ENCODE results near the gene SV2A. TPM values are rescaled to one million over a fixed set of nuclear protein-coding genes. Genes with fewer than 3 reads are reported as not detected.
A peak's percentile ranks its signal among the peaks of the same experiment; 100 is the strongest.

SV2A gene
- total RNA-seq, 1 experiment from 2014 or later = 47.1 TPM

DNA sequence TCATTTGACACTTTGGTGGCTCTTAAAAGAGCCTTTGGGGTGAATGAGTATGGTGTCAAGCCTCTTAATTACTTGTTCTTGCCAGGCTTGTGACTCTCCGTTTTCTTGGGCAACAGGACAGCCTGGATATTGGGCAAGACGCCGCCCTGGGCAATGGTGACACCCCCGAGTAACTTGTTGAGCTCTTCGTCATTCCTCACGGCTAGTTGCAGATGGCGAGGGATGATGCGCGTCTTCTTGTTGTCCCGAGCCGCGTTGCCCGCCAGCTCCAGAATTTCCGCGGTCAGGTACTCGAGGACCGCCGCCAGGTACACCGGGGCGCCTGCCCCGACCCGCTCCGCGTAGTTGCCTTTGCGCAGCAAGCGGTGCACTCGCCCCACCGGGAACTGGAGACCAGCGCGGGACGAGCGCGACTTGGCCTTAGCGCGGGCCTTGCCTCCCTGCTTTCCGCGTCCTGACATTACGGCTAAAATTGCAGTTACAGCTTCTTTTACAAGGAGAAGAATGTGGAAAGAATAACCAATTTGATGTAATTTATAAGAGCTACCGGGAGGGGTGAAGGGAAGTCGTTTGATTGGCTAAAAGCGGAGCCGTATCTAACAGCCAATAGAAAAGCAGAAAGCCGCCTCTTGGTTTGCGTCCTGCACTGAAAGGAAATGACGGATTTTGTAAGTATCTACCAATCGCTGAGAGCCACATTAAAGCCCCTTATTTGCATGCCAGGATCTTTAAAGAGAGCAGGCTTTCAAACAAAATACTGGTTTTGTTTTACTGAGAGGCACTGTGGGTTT is 30.0 kb downstream of the SV2A start (continued):
- peak; percentile 82 for TF ChIP-seq AFF4 (CRISPR knock-in tag; IDR thresholded peaks at IDR 0.05; ENCODE audit: borderline replicate concordance)
- TF ChIP-seq, protein P1, sequence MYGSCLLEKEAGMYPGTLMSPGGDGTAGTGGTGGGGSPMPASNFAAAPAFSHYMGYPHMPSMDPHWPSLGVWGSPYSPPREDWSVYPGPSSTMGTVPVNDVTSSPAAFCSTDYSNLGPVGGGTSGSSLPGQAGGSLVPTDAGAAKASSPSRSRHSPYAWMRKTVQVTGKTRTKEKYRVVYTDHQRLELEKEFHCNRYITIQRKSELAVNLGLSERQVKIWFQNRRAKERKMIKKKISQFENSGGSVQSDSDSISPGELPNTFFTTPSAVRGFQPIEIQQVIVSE (CRISPR knock-in tag; IDR thresholded peaks at IDR 0.05; ENCODE audit: borderline replicate concordance) = peak; percentile 83; the same call in 1 of the 2 replicates
- no peak for TF ChIP-seq NR1H2 (CRISPR knock-in tag; IDR thresholded peaks at IDR 0.05)
- TF ChIP-seq CREM (CRISPR knock-in tag; IDR thresholded peaks at IDR 0.05) = 0 out of 2 replicates have a peak, but pooled peaks have one; percentile 54
- TF ChIP-seq, protein P2, sequence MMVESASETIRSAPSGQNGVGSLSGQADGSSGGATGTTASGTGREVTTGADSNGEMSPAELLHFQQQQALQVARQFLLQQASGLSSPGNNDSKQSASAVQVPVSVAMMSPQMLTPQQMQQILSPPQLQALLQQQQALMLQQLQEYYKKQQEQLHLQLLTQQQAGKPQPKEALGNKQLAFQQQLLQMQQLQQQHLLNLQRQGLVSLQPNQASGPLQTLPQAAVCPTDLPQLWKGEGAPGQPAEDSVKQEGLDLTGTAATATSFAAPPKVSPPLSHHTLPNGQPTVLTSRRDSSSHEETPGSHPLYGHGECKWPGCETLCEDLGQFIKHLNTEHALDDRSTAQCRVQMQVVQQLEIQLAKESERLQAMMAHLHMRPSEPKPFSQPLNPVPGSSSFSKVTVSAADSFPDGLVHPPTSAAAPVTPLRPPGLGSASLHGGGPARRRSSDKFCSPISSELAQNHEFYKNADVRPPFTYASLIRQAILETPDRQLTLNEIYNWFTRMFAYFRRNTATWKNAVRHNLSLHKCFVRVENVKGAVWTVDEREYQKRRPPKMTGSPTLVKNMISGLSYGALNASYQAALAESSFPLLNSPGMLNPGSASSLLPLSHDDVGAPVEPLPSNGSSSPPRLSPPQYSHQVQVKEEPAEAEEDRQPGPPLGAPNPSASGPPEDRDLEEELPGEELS (CRISPR knock-in tag; IDR thresholded peaks at IDR 0.05) = 0 out of 2 replicates have a peak, but pooled peaks have one; percentile 67
- TF ChIP-seq, protein P3, sequence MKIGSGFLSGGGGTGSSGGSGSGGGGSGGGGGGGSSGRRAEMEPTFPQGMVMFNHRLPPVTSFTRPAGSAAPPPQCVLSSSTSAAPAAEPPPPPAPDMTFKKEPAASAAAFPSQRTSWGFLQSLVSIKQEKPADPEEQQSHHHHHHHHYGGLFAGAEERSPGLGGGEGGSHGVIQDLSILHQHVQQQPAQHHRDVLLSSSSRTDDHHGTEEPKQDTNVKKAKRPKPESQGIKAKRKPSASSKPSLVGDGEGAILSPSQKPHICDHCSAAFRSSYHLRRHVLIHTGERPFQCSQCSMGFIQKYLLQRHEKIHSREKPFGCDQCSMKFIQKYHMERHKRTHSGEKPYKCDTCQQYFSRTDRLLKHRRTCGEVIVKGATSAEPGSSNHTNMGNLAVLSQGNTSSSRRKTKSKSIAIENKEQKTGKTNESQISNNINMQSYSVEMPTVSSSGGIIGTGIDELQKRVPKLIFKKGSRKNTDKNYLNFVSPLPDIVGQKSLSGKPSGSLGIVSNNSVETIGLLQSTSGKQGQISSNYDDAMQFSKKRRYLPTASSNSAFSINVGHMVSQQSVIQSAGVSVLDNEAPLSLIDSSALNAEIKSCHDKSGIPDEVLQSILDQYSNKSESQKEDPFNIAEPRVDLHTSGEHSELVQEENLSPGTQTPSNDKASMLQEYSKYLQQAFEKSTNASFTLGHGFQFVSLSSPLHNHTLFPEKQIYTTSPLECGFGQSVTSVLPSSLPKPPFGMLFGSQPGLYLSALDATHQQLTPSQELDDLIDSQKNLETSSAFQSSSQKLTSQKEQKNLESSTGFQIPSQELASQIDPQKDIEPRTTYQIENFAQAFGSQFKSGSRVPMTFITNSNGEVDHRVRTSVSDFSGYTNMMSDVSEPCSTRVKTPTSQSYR (CRISPR knock-in tag; IDR thresholded peaks at IDR 0.05) = no peak
- TF ChIP-seq, protein P4, sequence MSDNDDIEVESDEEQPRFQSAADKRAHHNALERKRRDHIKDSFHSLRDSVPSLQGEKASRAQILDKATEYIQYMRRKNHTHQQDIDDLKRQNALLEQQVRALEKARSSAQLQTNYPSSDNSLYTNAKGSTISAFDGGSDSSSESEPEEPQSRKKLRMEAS (CRISPR knock-in tag; IDR thresholded peaks at IDR 0.05) = no peak; the same call in 1 of the 2 replicates
- TF ChIP-seq NFE2L1 (CRISPR knock-in tag; IDR thresholded peaks at IDR 0.05) = no peak
- TF ChIP-seq JAZF1 (CRISPR knock-in tag; IDR thresholded peaks at IDR 0.05) = no peak
- no peak for TF ChIP-seq TEAD4 (CRISPR knock-in tag; IDR thresholded peaks at IDR 0.05)
- TF ChIP-seq, protein P5, sequence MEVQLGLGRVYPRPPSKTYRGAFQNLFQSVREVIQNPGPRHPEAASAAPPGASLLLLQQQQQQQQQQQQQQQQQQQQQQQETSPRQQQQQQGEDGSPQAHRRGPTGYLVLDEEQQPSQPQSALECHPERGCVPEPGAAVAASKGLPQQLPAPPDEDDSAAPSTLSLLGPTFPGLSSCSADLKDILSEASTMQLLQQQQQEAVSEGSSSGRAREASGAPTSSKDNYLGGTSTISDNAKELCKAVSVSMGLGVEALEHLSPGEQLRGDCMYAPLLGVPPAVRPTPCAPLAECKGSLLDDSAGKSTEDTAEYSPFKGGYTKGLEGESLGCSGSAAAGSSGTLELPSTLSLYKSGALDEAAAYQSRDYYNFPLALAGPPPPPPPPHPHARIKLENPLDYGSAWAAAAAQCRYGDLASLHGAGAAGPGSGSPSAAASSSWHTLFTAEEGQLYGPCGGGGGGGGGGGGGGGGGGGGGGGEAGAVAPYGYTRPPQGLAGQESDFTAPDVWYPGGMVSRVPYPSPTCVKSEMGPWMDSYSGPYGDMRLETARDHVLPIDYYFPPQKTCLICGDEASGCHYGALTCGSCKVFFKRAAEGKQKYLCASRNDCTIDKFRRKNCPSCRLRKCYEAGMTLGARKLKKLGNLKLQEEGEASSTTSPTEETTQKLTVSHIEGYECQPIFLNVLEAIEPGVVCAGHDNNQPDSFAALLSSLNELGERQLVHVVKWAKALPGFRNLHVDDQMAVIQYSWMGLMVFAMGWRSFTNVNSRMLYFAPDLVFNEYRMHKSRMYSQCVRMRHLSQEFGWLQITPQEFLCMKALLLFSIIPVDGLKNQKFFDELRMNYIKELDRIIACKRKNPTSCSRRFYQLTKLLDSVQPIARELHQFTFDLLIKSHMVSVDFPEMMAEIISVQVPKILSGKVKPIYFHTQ (CRISPR knock-in tag; IDR thresholded peaks at IDR 0.05) = peak; percentile 87
- TF ChIP-seq MYBL2 (CRISPR knock-in tag; IDR thresholded peaks at IDR 0.05) = 0 out of 2 replicates have a peak, but pooled peaks have one; percentile 18
- TF ChIP-seq ZNF317 (CRISPR knock-in tag; IDR thresholded peaks at IDR 0.05; ENCODE audit: borderline replicate concordance, low read depth) = 0 out of 2 replicates have a peak, but pooled peaks have one; percentile 65
- TF ChIP-seq FOXP1 (CRISPR knock-in tag; IDR thresholded peaks at IDR 0.05; ENCODE audit: borderline replicate concordance) = peak; percentile 63
- peak; percentile 38 for TF ChIP-seq SP1 (CRISPR knock-in tag; conservative IDR thresholded peaks at IDR 0.05)
- TF ChIP-seq NFYB (CRISPR knock-in tag; conservative IDR thresholded peaks at IDR 0.05; ENCODE audit: low read depth) = peak; percentile 73
- TF ChIP-seq SMAD3 (CRISPR knock-in tag; IDR thresholded peaks at IDR 0.05; ENCODE audit: borderline replicate concordance) = no peak
- peak; percentile 89 for TF ChIP-seq EMX1 (CRISPR knock-in tag; IDR thresholded peaks at IDR 0.05)
- peak; percentile 84 for TF ChIP-seq ZNF671 (CRISPR knock-in tag; IDR thresholded peaks at IDR 0.05)
- TF ChIP-seq NFATC4 (CRISPR knock-in tag; IDR thresholded peaks at IDR 0.05) = peak; percentile 91
- TF ChIP-seq GABPB1 (CRISPR knock-in tag; IDR thresholded peaks at IDR 0.05) = no peak; the same call in 1 of the 2 replicates
- TF ChIP-seq, protein P6, sequence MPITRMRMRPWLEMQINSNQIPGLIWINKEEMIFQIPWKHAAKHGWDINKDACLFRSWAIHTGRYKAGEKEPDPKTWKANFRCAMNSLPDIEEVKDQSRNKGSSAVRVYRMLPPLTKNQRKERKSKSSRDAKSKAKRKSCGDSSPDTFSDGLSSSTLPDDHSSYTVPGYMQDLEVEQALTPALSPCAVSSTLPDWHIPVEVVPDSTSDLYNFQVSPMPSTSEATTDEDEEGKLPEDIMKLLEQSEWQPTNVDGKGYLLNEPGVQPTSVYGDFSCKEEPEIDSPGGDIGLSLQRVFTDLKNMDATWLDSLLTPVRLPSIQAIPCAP (CRISPR knock-in tag; IDR thresholded peaks at IDR 0.05) = no peak; the same call in 1 of the 2 replicates
- TF ChIP-seq ESRRA (CRISPR knock-in tag; IDR thresholded peaks at IDR 0.05; ENCODE audit: borderline replicate concordance) = peak; percentile 5; the same call in 1 of the 2 replicates
- no peak for TF ChIP-seq RELA (CRISPR knock-in tag; IDR thresholded peaks at IDR 0.05; ENCODE audit: borderline replicate concordance)
- TF ChIP-seq MXD4 (CRISPR knock-in tag; IDR thresholded peaks at IDR 0.05; ENCODE audit: borderline replicate concordance) = no peak
